ENCODE results near the gene KIAA0586. TPM values are rescaled to one million over a fixed set of nuclear protein-coding genes. Genes with fewer than 3 reads are reported as not detected.

The KIAA0586 gene
- polyA plus RNA-seq, 2 of the 4 experiments (the other 2 are of a cell fraction), result 10.6 to 22.2 TPM

GRCh38 chr14:58395812-58396788 is 31.4 kb upstream of the KIAA0586 start, which contains the start of gene TOMM20L:
TOMM20L (plus strand) TSS chr14:58395930; CDS start chr14:58395958, 28 bp downstream.
- CTCF ChIA-PET, result interaction anchor here (0.6 to 4.7 kb wide), 27 partner anchors 9 to 292 kb away, joined by 3 to 35 read pairs (median 4); partner anchors contain the start of genes ARID4A, KIAA0586 and TIMM9
- no peak for FAIRE-seq
- TF ChIP-seq RAD21 (conservative IDR thresholded peaks at IDR 0.05 in 1 of 2, IDR thresholded peaks at IDR 0.05 in 1 of 2) (peak; percentile 22 to 62; a peak in 4 of 5 replicates), HDAC2 (IDR thresholded peaks at IDR 0.05) (no peak), SMC3 (IDR thresholded peaks at IDR 0.05) (peak; percentile 62), HEYL (CRISPR knock-in tag; IDR thresholded peaks at IDR 0.05) (no peak), SREBF2 (IDR thresholded peaks at IDR 0.05) (no peak), ZFP36 (IDR thresholded peaks at IDR 0.05; ENCODE audit: borderline replicate concordance, partially characterized antibody) (no peak), RARB (CRISPR knock-in tag; IDR thresholded peaks at IDR 0.05) (no peak), EHF (CRISPR knock-in tag; IDR thresholded peaks at IDR 0.05) (no peak), E2F6 (IDR thresholded peaks at IDR 0.05; ENCODE audit: borderline replicate concordance, low read depth) (peak; percentile 92), REST (IDR thresholded peaks at IDR 0.05) (no peak), RCOR1 (IDR thresholded peaks at IDR 0.05; ENCODE audit: low read depth, low read length) (no peak), ESRRA (IDR thresholded peaks at IDR 0.05; ENCODE audit: borderline replicate concordance, low read length) (no peak), CBX8 (IDR thresholded peaks at IDR 0.05) (no peak), GATA3 (IDR thresholded peaks at IDR 0.05; ENCODE audit: borderline replicate concordance) (no peak), CHD2 (IDR thresholded peaks at IDR 0.05; ENCODE audit: low read length, partially characterized antibody) (no peak), CHD4 (IDR thresholded peaks at IDR 0.05; ENCODE audit: borderline replicate concordance) (no peak), ZC3H11A (IDR thresholded peaks at IDR 0.05) (no peak), USF2 (IDR thresholded peaks at IDR 0.05) (no peak), NFE2L2 (conservative IDR thresholded peaks at IDR 0.05; ENCODE audit: low read length) (no peak), MYC (IDR thresholded peaks at IDR 0.05; ENCODE audit: borderline replicate concordance, low read length) (no peak), FOXS1 (CRISPR knock-in tag; IDR thresholded peaks at IDR 0.05) (no peak), CBX2 (IDR thresholded peaks at IDR 0.05; ENCODE audit: borderline replicate concordance, low read depth) (no peak), PHF8 (IDR thresholded peaks at IDR 0.05; ENCODE audit: borderline replicate concordance, low read depth) (peak; percentile 28; the same call in 1 of the 2 replicates), ZNF302 (CRISPR knock-in tag; IDR thresholded peaks at IDR 0.05) (no peak), HMGXB4 (CRISPR knock-in tag; IDR thresholded peaks at IDR 0.05; ENCODE audit: borderline replicate concordance) (no peak), BHLHE40 (IDR thresholded peaks at IDR 0.05; ENCODE audit: low read depth, low read length) (no peak), HOXB13 (CRISPR knock-in tag; IDR thresholded peaks at IDR 0.05; ENCODE audit: low read depth) (peak; percentile 58; the same call in 1 of the 2 replicates), PBX3 (IDR thresholded peaks at IDR 0.05) (no peak), BCL3 (IDR thresholded peaks at IDR 0.05) (no peak), TFCP2L1 (CRISPR knock-in tag; IDR thresholded peaks at IDR 0.05) (no peak), CEBPB (IDR thresholded peaks at IDR 0.05) (no peak)

More at GRCh38 chr14:58395812-58396788, 31.4 kb upstream of the KIAA0586 start, which contains the start of gene TOMM20L:
- DNase-seq (ENCODE audit: low read depth in 1 of 2, low spot score in 1 of 2) (peak; percentile 65 to 69), ATAC-seq (peak; percentile 98)
- 52% methylated on average over 36 of the region's 86 CpGs for WGBS (ENCODE audit: missing lambda C conversion rate)
- no peaks in the 10 kb centered on the region for H3K9me3 ChIP-seq
- POLR2A ChIA-PET, result interaction anchor here (1.1 kb wide), 1 partner anchor 26 kb away, joined by 3 read pairs; no protein-coding TSS in a partner anchor
- H3K4me3 ChIP-seq, result peak within 1 kb of the TSS; percentile 51
- peaks cover 20% of the 10 kb centered on the region for H3K4me1 ChIP-seq
- H3K27ac ChIP-seq, result peak within 1 kb of the TSS; percentile 73 to 95
- peak within 1 kb of the TSS; percentile 77 for H3K4me2 ChIP-seq

Measured in A549 (cell line).